ENCODE measurements around the gene ADCY10. TPM values are rescaled to one million over a fixed set of nuclear protein-coding genes. Genes with fewer than 3 reads are reported as not detected.

The ADCY10 gene
- total RNA-seq, 1 experiment from 2014 or later, result 0.20 TPM

- Histone ChIP-seq H3K56ac (ENCODE audit: insufficient read length, low read depth, low read length) (no peak overlapping the region), H3K23me2 (ENCODE audit: insufficient read length, low read depth, low read length, poor library complexity, severe bottlenecking) (no peaks in the 10 kb centered on the region), H2BK15ac (ENCODE audit: low read depth, low read length) (no peak overlapping the region), H3T11ph (ENCODE audit: low read length) (no peak overlapping the region), H2BK20ac (ENCODE audit: low read depth, low read length, poor library complexity, severe bottlenecking) (no peak overlapping the region), H2BK12ac (ENCODE audit: insufficient read length, low read depth, low read length) (no peak overlapping the region), H3K4me1 (ENCODE audit: insufficient read depth, low read length) (peaks cover 6% of the 10 kb centered on the region; the same call in 1 of the 2 replicates), H4K91ac (ENCODE audit: insufficient read length, low read depth, low read length) (no peak overlapping the region), H3K27ac (ENCODE audit: insufficient read length, low read depth, low read length) (peak overlapping the region; percentile 52), H4K8ac (replicated peaks; ENCODE audit: insufficient read length, low read depth, low read length) (no peak overlapping the region), H3K14ac (ENCODE audit: insufficient read depth, low read length) (peak overlapping the region; percentile 77; the same call in 1 of the 2 replicates), H3K4me2 (ENCODE audit: insufficient read depth, insufficient read length, low read length) (no peak overlapping the region), H3K79me2 (ENCODE audit: insufficient read depth, low read length) (no peaks in the 10 kb centered on the region), H3K79me1 (ENCODE audit: insufficient read depth, low read depth, low read length, poor library complexity, severe bottlenecking) (no peaks in the 10 kb centered on the region), H3K9ac (ENCODE audit: extremely low read depth, insufficient read length, low read length) (no peak overlapping the region), H2AFZ (ENCODE audit: low read length) (peak overlapping the region; percentile 78), H2AK5ac (ENCODE audit: insufficient read length, low read length) (no peak overlapping the region), H3K23ac (ENCODE audit: insufficient read length, low read depth, low read length) (no peak overlapping the region), H2BK5ac (ENCODE audit: insufficient read length, low read length) (no peak overlapping the region), H3K4ac (ENCODE audit: low read depth, low read length) (no peak overlapping the region), H2BK120ac (ENCODE audit: low read depth, low read length, poor library complexity, severe bottlenecking) (no peak overlapping the region), H3K27me3 (ENCODE audit: insufficient read depth, low read length) (no peaks in the 10 kb centered on the region), H4K5ac (ENCODE audit: insufficient read length, low read depth, low read length) (no peak overlapping the region), H3K9me3 (ENCODE audit: control insufficient read depth, low read depth, low read length) (no peaks in the 10 kb centered on the region), H4K20me1 (ENCODE audit: control insufficient read depth, insufficient read depth, insufficient read length) (no peaks in the 10 kb centered on the region), H3K18ac (ENCODE audit: insufficient read length, low read depth, low read length) (peak overlapping the region; percentile 77)
- H3K27me3 Mint-ChIP-seq (ENCODE audit: low read depth), result 0 out of 2 replicates have a peak, but pooled peaks cover 2% of the 10 kb centered on the region
- H3K36me3 Mint-ChIP-seq (ENCODE audit: insufficient read depth in 1 of 3, low read depth in 3 of 3), result peaks cover 0 to 11% (median 4%) of the 10 kb centered on the region in 3 experiments; a peak in 5 of 7 replicates
- DNase-seq, result peak; percentile 91
- peak overlapping the region; percentile 26 to 59 (median 59); a peak in 5 of 7 replicates for H3K27ac Mint-ChIP-seq
- peaks cover 25% of the 10 kb centered on the region in 2 experiments for H3K4me1 Mint-ChIP-seq
- WGBS (ENCODE audit: extremely low coverage, insufficient read length, low lambda C conversion rate), result no CpG with 5 or more reads among the region's 35 CpGs
- TF ChIP-seq CTCF (conservative IDR thresholded peaks at IDR 0.05), result no peak
- peaks cover 5 to 12% of the 10 kb centered on the region in 2 experiments; a peak in 3 of 5 replicates for H3K9me3 Mint-ChIP-seq
- peak overlapping the region; percentile 22 to 46; a peak in 4 of 5 replicates for H3K4me3 Mint-ChIP-seq
Observed at GRCh38 chr1:167819849-167820683, 93.9 kb downstream of the ADCY10 start.

Data from H9 (cell line).